Omental fat pad (tissue), 4 donors: Measurements from ENCODE around the gene ELMO2. TPM values are rescaled to one million over a fixed set of nuclear protein-coding genes. Genes with fewer than 3 reads are reported as not detected.
"Not testable (repeated sequence)": the region's sequence is repeated elsewhere in the genome, so short reads cannot be mapped to it uniquely, and the experiment has no call there.

Experiments
- ATAC-seq: fragments of 150-250 bp; one replicate; pipeline ENCODE4 v1.9.1; 2016; ENCODE audit warnings: mild to moderate bottlenecking, moderate library complexity; ENCODE audit not compliant: low FRiP score
- DNase-seq: peaks from one replicate; pipeline ENCODE4 v3.0.0-alpha.2; 2019; ENCODE audit warnings: low spot score
- CTCF ChIP-seq, 3 donors: fragments of 450-650 bp; IDR thresholded peaks; one replicate each; pipeline ENCODE4 v1.5.1; 2016 to 2017; ENCODE audit warnings: antibody characterized with exemption in 3 of 3, mild to moderate bottlenecking in 3 of 3, moderate library complexity in 2 of 3
- total RNA-seq, 4 donors: library from RNA; depleted of rRNA; stranded (reverse); fragments of >200 nt; gene quantifications; one replicate each; pipeline ENCODE4 v1.1.0, GENCODE V29; 2016

Gene ELMO2
- total RNA-seq, 4 donors from 2014 or later, result 30.7 to 57.6 (median 47.4) TPM

GRCh38 chr20:46398963-46399362, 7.5 kb downstream of the ELMO2 start:
- TF ChIP-seq CTCF (IDR thresholded peaks at IDR 0.05), result no peak
- DNase-seq (no peak), ATAC-seq (no peak)

GRCh38 chr20:46396052-46396740, 10.2 kb downstream of the ELMO2 start:
- TF ChIP-seq CTCF (IDR thresholded peaks at IDR 0.05), result no peak
- DNase-seq, result no peak

GRCh38 chr20:46394872-46395760, 11.3 kb downstream of the ELMO2 start:
- ATAC-seq (no peak), DNase-seq (no peak)
- TF ChIP-seq CTCF (IDR thresholded peaks at IDR 0.05), result no peak

More at GRCh38 chr20:46396052-46396740, 10.2 kb downstream of the ELMO2 start:
- no peak for ATAC-seq

- DNase-seq (no peak), ATAC-seq (no peak)
- TF ChIP-seq CTCF (IDR thresholded peaks at IDR 0.05), result no peak
These were observed 12.4 kb downstream of the ELMO2 start for GRCh38 chr20:46393967-46394366.

- TF ChIP-seq CTCF (IDR thresholded peaks at IDR 0.05), result no peak
- no peak for ATAC-seq
- no peak for DNase-seq
These were observed 17.5 kb downstream of the ELMO2 start for GRCh38 chr20:46388937-46389336.

- DNase-seq (no peak), ATAC-seq (no peak)
- TF ChIP-seq CTCF (IDR thresholded peaks at IDR 0.05), result no peak
These were observed 18.1 kb downstream of the ELMO2 start for GRCh38 chr20:46388201-46388836.

- ATAC-seq, DNase-seq: not testable (repeated sequence)
These were observed 19.4 kb downstream of the ELMO2 start for GRCh38 chr20:46387054-46387453.
